Thyroid gland (tissue), 4 donors: ENCODE results near the gene PMFBP1.

Experiments
- CTCF ChIP-seq, 6 experiments: fragments of 200-600 bp in 3 of 6; fragments of 450-650 bp in 3 of 6; sonication (generic) in 3 of 6; IDR thresholded peaks; one replicate each; pipeline ENCODE4 v1.5.1; 2016 to 2019; ENCODE audit warnings: antibody characterized with exemption in 6 of 6, mild to moderate bottlenecking in 2 of 6, inconsistent platforms in 1 of 6, moderate library complexity in 1 of 6
- POLR2A ChIP-seq, 2 donors: fragments of 450-650 bp; IDR thresholded peaks; one replicate each; pipeline ENCODE4 v1.6.1; 2017; ENCODE audit warnings: antibody characterized with exemption in 2 of 2, mild to moderate bottlenecking in 2 of 2, moderate library complexity in 1 of 2

GRCh38 chr16:72201387-72201786, 29.4 kb upstream of the PMFBP1 start:
- TF ChIP-seq CTCF (IDR thresholded peaks at IDR 0.05) = no peak
- TF ChIP-seq POLR2A (IDR thresholded peaks at IDR 0.05) = no peak
